ENCODE measurements around the gene FAM162B.

Gene FAM162B

GRCh38 chr6:116772450-116772849, 6.9 kb upstream of the FAM162B start:
- TF ChIP-seq ZFP30 (CRISPR knock-in tag; IDR thresholded peaks at IDR 0.05), result no peak
- no peak for ATAC-seq

GRCh38 chr6:116767715-116768114, 2.2 kb upstream of the FAM162B start:
- no peak for ATAC-seq
- TF ChIP-seq TSHZ2 (CRISPR knock-in tag; IDR thresholded peaks at IDR 0.05), result no peak
- TF ChIP-seq ZNF70 (CRISPR knock-in tag; IDR thresholded peaks at IDR 0.05), result no peak
- TF ChIP-seq PATZ1 (CRISPR knock-in tag; IDR thresholded peaks at IDR 0.05; ENCODE audit: borderline replicate concordance), result no peak

GRCh38 chr6:116766506-116767176, 1.1 kb upstream of the FAM162B start:
- ATAC-seq, result no peak
- no peak for TF ChIP-seq ZFP3 (CRISPR knock-in tag; IDR thresholded peaks at IDR 0.05)
- TF ChIP-seq TCF4 (CRISPR knock-in tag; IDR thresholded peaks at IDR 0.05; ENCODE audit: borderline replicate concordance), result no peak
- no peak for TF ChIP-seq CSRNP3 (CRISPR knock-in tag; IDR thresholded peaks at IDR 0.05)

GRCh38 chr6:116764629-116764960, 924 bp downstream of the FAM162B start:
- no peak for TF ChIP-seq CSRNP3 (CRISPR knock-in tag; IDR thresholded peaks at IDR 0.05)
- no peak for TF ChIP-seq ZC3H10 (CRISPR knock-in tag; IDR thresholded peaks at IDR 0.05)
- TF ChIP-seq PATZ1 (CRISPR knock-in tag; IDR thresholded peaks at IDR 0.05; ENCODE audit: borderline replicate concordance), result no peak
- TF ChIP-seq POU6F1 (CRISPR knock-in tag; IDR thresholded peaks at IDR 0.05; ENCODE audit: borderline replicate concordance, low read depth), result no peak
- TF ChIP-seq GLIS3 (CRISPR knock-in tag; IDR thresholded peaks at IDR 0.05), result no peak
- no peak for TF ChIP-seq ARNTL (CRISPR knock-in tag; IDR thresholded peaks at IDR 0.05; ENCODE audit: borderline replicate concordance, low read depth)
- no peak for TF ChIP-seq BACH2 (CRISPR knock-in tag; IDR thresholded peaks at IDR 0.05; ENCODE audit: borderline replicate concordance)
- TF ChIP-seq ZFP30 (CRISPR knock-in tag; IDR thresholded peaks at IDR 0.05), result no peak
- no peak for TF ChIP-seq TOX (CRISPR knock-in tag; IDR thresholded peaks at IDR 0.05; ENCODE audit: borderline replicate concordance)
- TF ChIP-seq SNAI2 (CRISPR knock-in tag; IDR thresholded peaks at IDR 0.05), result no peak
- TF ChIP-seq ISL1 (CRISPR knock-in tag; IDR thresholded peaks at IDR 0.05), result no peak
- TF ChIP-seq ESRRG (CRISPR knock-in tag; IDR thresholded peaks at IDR 0.05), result no peak
- no peak for TF ChIP-seq ZNF70 (CRISPR knock-in tag; IDR thresholded peaks at IDR 0.05)
- ATAC-seq, result peak; percentile 24; the same call in 1 of the 3 replicates

Data from SK-N-SH treated with all-trans-retinoic acid at 6 μM for 48 hours (cell line).